ENCODE results near the gene EP400.

DNA sequence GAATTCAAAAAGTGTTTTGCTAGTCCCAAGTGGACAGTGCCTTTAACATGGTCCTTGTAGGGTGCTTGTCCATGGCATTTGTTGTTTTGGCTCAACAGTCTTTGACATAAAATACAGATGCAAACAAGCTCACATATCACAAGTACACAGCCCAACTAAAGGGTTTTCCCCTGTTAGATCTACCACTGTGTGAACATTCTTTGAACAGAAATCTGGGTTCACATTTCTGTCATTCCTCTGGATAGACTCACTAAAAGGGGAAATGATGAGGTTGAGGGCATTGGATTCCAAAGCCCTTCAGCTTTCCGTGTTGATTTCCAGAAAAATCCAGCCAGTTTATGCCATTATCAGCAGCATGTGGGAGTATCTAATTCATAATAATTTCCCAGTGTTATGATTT is 54.1 kb downstream of the EP400 start:
- no peak for TF ChIP-seq EZH2 (IDR thresholded peaks at IDR 0.05)
- no peak for TF ChIP-seq POLR2AphosphoS5 (IDR thresholded peaks at IDR 0.05; ENCODE audit: borderline replicate concordance, low read depth, low read length)

Data from SK-N-MC (cell line).